CD4-positive, alpha-beta memory T cell (primary cell): ENCODE measurements around the gene NMB. TPM values are rescaled to one million over a fixed set of nuclear protein-coding genes. Genes with fewer than 3 reads are reported as not detected.

Experiments used
- CTCF ChIA-PET: fragments of 350-600 bp; sonication (Branson Sonifier 250); formaldehyde crosslinking; loops from one replicate; lab custom pipeline; 2021; ENCODE audit warnings: inconsistent platforms; ENCODE audit not compliant: partially characterized antibody; lab: Charles Lee
- POLR2A ChIA-PET: fragments of 350-600 bp; sonication (Branson Sonifier 250); formaldehyde crosslinking; loops from one replicate; lab custom pipeline; 2021; ENCODE audit not compliant: partially characterized antibody; lab: Charles Lee
- DNase-seq, 5 donors: peaks; one replicate each; pipeline versions ENCODE4 v3.0.0 to v3.0.0-alpha.2; 2020 to 2022; ENCODE audit warnings: mixed read lengths in 1 of 5
- H3K27ac ChIP-seq: one replicate; pipeline ENCODE4 v1.7.0; 2013; ENCODE audit warnings: low read depth, low read length
- H3K27me3 ChIP-seq: 2 replicates; pipeline ENCODE4 v1.7.0; 2013; ENCODE audit warnings: mild to moderate bottlenecking, low read length, moderate library complexity; ENCODE audit not compliant: insufficient read depth
- H3K36me3 ChIP-seq: 2 replicates; pipeline ENCODE4 v1.7.0; 2013; ENCODE audit warnings: mild to moderate bottlenecking, low read length, moderate library complexity; ENCODE audit not compliant: insufficient read depth
- H3K4me1 ChIP-seq: 2 replicates; pipeline ENCODE4 v1.7.0; 2013; ENCODE audit warnings: mild to moderate bottlenecking, low read length, moderate library complexity; ENCODE audit not compliant: insufficient read depth
- H3K4me3 ChIP-seq, 2 donors: one replicate each; pipeline ENCODE4 v1.7.0; 2013; ENCODE audit warnings: low read length in 2 of 2, mild to moderate bottlenecking in 1 of 2
- H3K9me3 ChIP-seq, 2 donors: one replicate each; pipeline ENCODE4 v1.7.0; 2013; ENCODE audit warnings: low read length in 2 of 2, control low read depth in 1 of 2; ENCODE audit not compliant: control insufficient read depth in 1 of 2
- H3K27ac Mint-ChIP-seq, 7 donors: one replicate each; pipeline ENCODE4 v1.8.0; 2020 to 2021; ENCODE audit warnings: mixed read lengths in 7 of 7, mild to moderate bottlenecking in 6 of 7, inconsistent platforms in 3 of 7, moderate library complexity in 3 of 7
- H3K27me3 Mint-ChIP-seq, 2 donors: one replicate each; pipeline ENCODE4 v1.8.0; 2020 to 2021; ENCODE audit warnings: mixed read lengths in 2 of 2
- H3K36me3 Mint-ChIP-seq, 2 donors: one replicate each; pipeline ENCODE4 v1.8.0; 2020 to 2021; ENCODE audit warnings: mixed read lengths in 2 of 2, inconsistent platforms in 1 of 2, mild to moderate bottlenecking in 1 of 2
- H3K4me1 Mint-ChIP-seq, 4 donors: one replicate each; pipeline ENCODE4 v1.8.0; 2020 to 2021; ENCODE audit warnings: mixed read lengths in 4 of 4, mild to moderate bottlenecking in 1 of 4
- H3K4me3 Mint-ChIP-seq, 8 donors: one replicate each; pipeline ENCODE4 v1.8.0; 2020 to 2021; ENCODE audit warnings: mixed read lengths in 8 of 8, mild to moderate bottlenecking in 7 of 8, moderate library complexity in 6 of 8, inconsistent platforms in 3 of 8
- H3K9me3 Mint-ChIP-seq, 8 donors: one replicate each; pipeline ENCODE4 v1.8.0; 2020 to 2021; ENCODE audit warnings: mixed read lengths in 8 of 8, mild to moderate bottlenecking in 5 of 8, inconsistent platforms in 3 of 8, moderate library complexity in 1 of 8
- intact Hi-C: fragments of 100-400 bp; cut with micrococcal nuclease; formaldehyde crosslinking; loops from one replicate; pipeline ENCODE4 v1.15.1; 2023
- polyA plus RNA-seq, 2 donors: library from polyadenylated mRNA; unstranded; fragments of 300-500 nt; fragmentation: Illumina TruSeq; gene quantifications; one replicate each; pipeline ENCODE4 v1.2.3, GENCODE V29; 2021
- total RNA-seq, 2 experiments: library from RNA; stranded (reverse); gene quantifications; one replicate each; pipeline ENCODE4 v1.2.3, GENCODE V29; 2021

Gene NMB
- total and polyA plus RNA-seq, 4 experiments from 2014 or later, result 2.4 to 4.1 (median 3.2) TPM

DNA sequence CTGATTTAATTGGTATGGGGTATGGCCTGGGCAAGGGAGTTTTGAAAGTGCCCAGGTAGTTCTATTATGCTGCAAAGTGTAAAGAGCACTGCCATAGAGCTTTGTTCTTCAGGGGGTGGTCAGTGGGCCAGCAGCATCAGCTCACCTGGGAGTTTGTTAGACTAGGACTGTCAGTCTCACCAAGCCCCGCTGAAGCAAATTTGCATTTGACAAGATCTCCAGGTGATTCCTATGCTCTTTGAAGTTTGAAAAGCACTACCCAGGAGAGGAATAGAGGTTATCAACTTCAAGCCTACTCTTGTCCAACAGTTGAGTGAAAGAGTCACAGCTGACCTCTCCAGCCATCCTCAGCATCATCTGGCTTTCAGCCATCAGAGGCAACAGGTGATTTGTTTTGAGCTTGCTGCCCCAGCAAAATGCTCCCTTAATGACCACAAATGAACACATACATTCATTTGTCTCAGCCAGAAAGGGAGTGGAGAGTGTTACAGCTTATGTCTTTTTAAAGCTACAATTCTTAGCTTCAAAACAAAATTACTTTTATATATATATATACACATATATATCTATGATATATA, 49.2 kb downstream of the NMB start:
- peaks cover 40 to 55% of the 10 kb centered on the region in 2 donors for H3K36me3 Mint-ChIP-seq
- peaks cover 22 to 40% (median 23%) of the 10 kb centered on the region in 4 donors for H3K4me1 Mint-ChIP-seq
- Histone ChIP-seq H3K4me1 (peaks cover 19% of the 10 kb centered on the region), H3K9me3 (no peaks in the 10 kb centered on the region), H3K27me3 (no peaks in the 10 kb centered on the region), H3K36me3 (no peaks in the 10 kb centered on the region), H3K27ac (no peak overlapping the region), H3K4me3 (no peak overlapping the region)
- DNase-seq, result no peak
- ChIA-PET CTCF (interaction anchor here (1.4 to 1.6 kb wide), 2 partner anchors 15 to 22 kb away, joined by 3 to 4 read pairs; no protein-coding TSS in a partner anchor), POLR2A (interaction anchor here (1.9 kb wide), 1 partner anchor 22 kb away, joined by 4 read pairs; no protein-coding TSS in a partner anchor)
- intact Hi-C loops, result no loop called here
- H3K27me3 Mint-ChIP-seq, result no peaks in the 10 kb centered on the region
- no peaks in the 10 kb centered on the region for H3K9me3 Mint-ChIP-seq
- no peak overlapping the region for H3K4me3 Mint-ChIP-seq
- H3K27ac Mint-ChIP-seq, result peak overlapping the region in 1 of 7 donors; percentile 27

DNA sequence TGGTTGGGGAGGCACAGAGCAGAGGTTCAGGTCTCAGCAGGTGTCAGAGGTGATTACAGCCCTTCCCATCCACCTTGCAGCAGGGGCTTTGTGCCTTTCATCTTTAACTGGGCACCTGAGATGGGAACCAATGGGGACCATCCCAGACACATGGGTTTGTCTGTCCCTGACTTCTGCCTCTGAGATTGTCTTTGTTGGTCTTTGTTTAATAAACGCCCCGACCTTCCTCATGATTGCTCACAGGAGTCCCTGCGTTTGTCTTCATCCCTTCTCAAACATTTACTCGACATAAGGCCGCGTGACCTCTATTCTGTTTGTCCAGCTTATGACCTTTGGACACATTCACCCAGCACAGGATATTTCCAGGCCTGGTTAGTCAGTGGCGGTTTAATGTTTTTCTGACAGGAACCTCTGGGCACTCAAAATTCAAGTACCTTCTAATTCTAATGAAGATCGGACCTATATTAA, 51.3 kb downstream of the NMB start:
- Mint-ChIP-seq H3K27ac (no peak overlapping the region), H3K9me3 (no peaks in the 10 kb centered on the region), H3K27me3 (no peaks in the 10 kb centered on the region), H3K4me3 (no peak overlapping the region), H3K36me3 (peaks cover 36 to 53% of the 10 kb centered on the region in 2 donors), H3K4me1 (peaks cover 28 to 51% (median 34%) of the 10 kb centered on the region in 4 donors)
- peaks cover 20% of the 10 kb centered on the region for H3K4me1 ChIP-seq
- DNase-seq, result no peak
- no peak overlapping the region for H3K4me3 ChIP-seq
- ChIA-PET POLR2A (no interaction called here), CTCF (interaction anchor here (1.2 to 1.4 kb wide), 2 partner anchors 8 to 21 kb away, joined by 4 to 7 read pairs; no protein-coding TSS in a partner anchor)
- no peaks in the 10 kb centered on the region for H3K9me3 ChIP-seq
- intact Hi-C loops, result no loop called here
- H3K27me3 ChIP-seq, result no peaks in the 10 kb centered on the region
- H3K36me3 ChIP-seq, result no peaks in the 10 kb centered on the region
- no peak overlapping the region for H3K27ac ChIP-seq

DNA sequence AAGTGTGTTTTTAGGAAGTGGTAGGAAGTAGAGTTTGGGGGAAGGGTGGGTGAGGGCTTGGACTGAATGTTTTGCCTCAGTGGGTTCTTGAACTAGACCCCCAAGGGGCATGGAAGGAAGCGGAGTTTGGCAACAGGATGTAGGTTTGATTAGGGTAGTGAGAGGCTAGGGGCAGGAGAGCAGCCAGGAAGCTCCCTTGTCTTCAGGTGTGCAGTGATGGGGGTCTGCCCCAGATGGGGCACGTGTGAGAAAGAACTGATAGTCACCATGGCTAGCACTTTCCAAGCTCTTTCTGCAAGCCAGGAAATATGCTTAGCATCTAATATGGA, 52.5 kb downstream of the NMB start:
- no peaks in the 10 kb centered on the region for H3K36me3 ChIP-seq
- no peaks in the 10 kb centered on the region for H3K9me3 ChIP-seq
- H3K4me3 ChIP-seq, result no peak overlapping the region
- Mint-ChIP-seq H3K27me3 (no peaks in the 10 kb centered on the region), H3K27ac (peak overlapping the region in 5 of 7 donors; percentile 23 to 88 (median 72)), H3K4me3 (peak overlapping the region in 7 of 8 donors; percentile 23 to 80 (median 61)), H3K9me3 (no peaks in the 10 kb centered on the region), H3K4me1 (peaks cover 31 to 61% (median 36%) of the 10 kb centered on the region in 4 donors), H3K36me3 (peaks cover 35 to 57% of the 10 kb centered on the region in 2 donors)
- POLR2A ChIA-PET, result interaction anchor here (1.0 to 1.6 kb wide), 4 partner anchors 9 to 111 kb away, joined by 4 to 7 read pairs (median 4); partner anchors contain the start of gene SEC11A
- DNase-seq, result no peak
- peak overlapping the region; percentile 17 for H3K27ac ChIP-seq
- CTCF ChIA-PET, result interaction anchor here (1.1 to 1.6 kb wide), 4 partner anchors 19 to 48 kb away, joined by 3 to 5 read pairs (median 4); partner anchors contain the start of gene WDR73
- intact Hi-C loops, result loop anchor here (1.0 kb wide), 1 partner anchor 26 kb away; no protein-coding TSS in a partner anchor
- H3K27me3 ChIP-seq, result no peaks in the 10 kb centered on the region
- H3K4me1 ChIP-seq, result peaks cover 25% of the 10 kb centered on the region

Other genes starting within 250 kb of the NMB start
- gene ZSCAN2, start 57.2 kb downstream of the NMB start, total RNA-seq, result 10 to 100 TPM; 11.4 to 14.1 TPM
- gene ZSCAN2, start 57.2 kb downstream of the NMB start, polyA plus RNA-seq, result 1 to 10 TPM; 3.3 to 4.5 TPM
- 10 to 100 TPM; 39.4 to 42.5 TPM for gene WDR73, start 3.9 kb downstream of the NMB start, total RNA-seq
- gene WDR73, start 3.9 kb downstream of the NMB start, polyA plus RNA-seq, result 10 to 100 TPM; 13.3 to 18.4 TPM
- gene SEC11A, start 57.9 kb upstream of the NMB start, total RNA-seq, result 10 to 100 TPM; 85.0 to 86.8 TPM
- 100 to 1,000 TPM; 129 to 168 TPM for gene SEC11A, start 57.9 kb upstream of the NMB start, polyA plus RNA-seq
- gene ZNF592, start 90.4 kb upstream of the NMB start, total RNA-seq, result 10 to 100 TPM; 40.8 to 42.6 TPM
- 10 to 100 TPM in 1 of 2 donors, 1 to 10 TPM in 1; 1.7 to 13.5 TPM for gene ZNF592, start 90.4 kb upstream of the NMB start, polyA plus RNA-seq
- under 1 TPM; 0.26 to 0.58 TPM for gene ALPK3, start 159.2 kb upstream of the NMB start, total RNA-seq
- gene ALPK3, start 159.2 kb upstream of the NMB start, polyA plus RNA-seq, result under 1 TPM in 1 of 2 donors, not detected in 1; 0.01 TPM
- gene SLC28A1, start 226.5 kb upstream of the NMB start, total RNA-seq, result not detected
- gene SLC28A1, start 226.5 kb upstream of the NMB start, polyA plus RNA-seq, result not detected